Activated T-helper 2 cell treated with anti-CD3 and anti-CD28 coated beads, Interferon-gamma antibody, Interleukin-2, Interleukin-4, amounts not matched to agents 10 μg/mL and 5 μg/mL and 100 μg/mL, durations not matched to agents 14 hours and 24 hours and 36 hours (primary cell): ENCODE data around the gene LNX1. TPM values are rescaled to one million over a fixed set of nuclear protein-coding genes. Genes with fewer than 3 reads are reported as not detected.

ENCODE experiments used
- total RNA-seq: library from RNA; stranded (reverse); gene quantifications from 2 replicates; pipeline ENCODE4 v1.2.3, GENCODE V29; 2022

The LNX1 gene
- total RNA-seq, 1 donor from 2014 or later = not detected

Other genes starting within 250 kb of the LNX1 start
- gene SCFD2, start 225.4 kb downstream of the LNX1 start, total RNA-seq = 26.3 and 31.7 TPM in 2 replicates
- gene FIP1L1, start 213.8 kb downstream of the LNX1 start, total RNA-seq = 95.0 and 99.2 TPM in 2 replicates